Kasumi-1 (cell line): ENCODE data around the gene ADH1C.

Experiments used
- DNase-seq, 2 experiments: peaks; one replicate each; lab custom pipeline; 2025; lab: John Stamatoyannopoulos, UW

ADH1C gene

GRCh38 chr4:99301376-99302164 is 51.0 kb downstream of the ADH1C start:
- DNase-seq = no peak

DNA sequence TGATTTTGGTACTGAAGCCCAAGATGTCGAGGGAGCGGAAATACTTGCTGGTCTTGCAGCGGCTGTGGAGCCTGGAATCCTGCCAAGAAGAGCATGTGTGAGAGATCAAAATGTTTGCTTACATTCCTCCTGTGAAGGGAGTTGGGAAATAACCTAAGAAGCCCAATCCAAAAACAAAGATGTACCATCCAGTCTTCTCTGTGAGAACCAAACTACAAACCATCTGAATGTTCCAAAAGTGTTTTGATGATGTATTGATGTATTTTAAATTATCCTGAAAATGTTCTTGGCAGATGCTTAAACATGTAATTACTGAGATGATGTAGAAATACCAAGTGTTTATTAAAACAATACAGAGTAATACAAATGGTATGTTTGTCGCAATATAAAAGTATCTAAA is 51.6 kb downstream of the ADH1C start:
- no peak for DNase-seq

GRCh38 chr4:99293357-99293756 is 59.2 kb downstream of the ADH1C start:
- no peak for DNase-seq

- no peak for DNase-seq
Observed at GRCh38 chr4:99290848-99291786, 61.4 kb downstream of the ADH1C start, which contains the start of gene ADH1A. Gene ADH1A, minus strand, starts transcription at chr4:99290985. Its CDS starts 71 bp downstream, at chr4:99290914.
